Breast epithelium (tissue), 3 donors: ENCODE measurements around the gene MYOT.

ENCODE experiments used
- POLR2A ChIP-seq: fragments of 450-650 bp; IDR thresholded peaks from one replicate; pipeline ENCODE4 v1.6.1; 2016; ENCODE audit warnings: antibody characterized with exemption, mild to moderate bottlenecking, moderate library complexity
- TF ChIP-seq, protein P1 (sequence below), 3 donors: fragments of 450-650 bp; IDR thresholded peaks; one replicate each; pipeline ENCODE4 v1.5.1; 2016 to 2017; ENCODE audit warnings: antibody characterized with exemption in 3 of 3, mild to moderate bottlenecking in 3 of 3, moderate library complexity in 3 of 3

DNA sequence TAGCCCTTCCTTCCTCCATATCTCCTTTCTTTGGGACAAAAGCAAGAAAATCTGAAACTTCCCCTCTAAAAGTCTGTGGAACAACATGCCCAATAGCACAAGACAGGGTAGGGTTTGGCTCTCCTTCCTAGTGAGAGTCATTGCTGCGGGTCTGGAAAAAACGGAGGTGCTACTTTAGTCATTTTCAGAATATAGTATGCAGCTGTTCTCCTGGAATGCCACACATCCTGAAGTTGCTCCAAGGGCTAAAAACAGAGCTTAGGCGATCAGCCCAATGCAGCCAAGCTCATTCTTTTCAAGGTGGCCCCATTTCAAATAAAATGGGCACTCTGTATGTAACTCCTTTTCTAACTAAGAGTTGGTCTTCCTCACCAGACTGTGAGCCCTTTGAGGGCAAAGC lies 39.5 kb upstream of the MYOT start:
- TF ChIP-seq, protein P1, sequence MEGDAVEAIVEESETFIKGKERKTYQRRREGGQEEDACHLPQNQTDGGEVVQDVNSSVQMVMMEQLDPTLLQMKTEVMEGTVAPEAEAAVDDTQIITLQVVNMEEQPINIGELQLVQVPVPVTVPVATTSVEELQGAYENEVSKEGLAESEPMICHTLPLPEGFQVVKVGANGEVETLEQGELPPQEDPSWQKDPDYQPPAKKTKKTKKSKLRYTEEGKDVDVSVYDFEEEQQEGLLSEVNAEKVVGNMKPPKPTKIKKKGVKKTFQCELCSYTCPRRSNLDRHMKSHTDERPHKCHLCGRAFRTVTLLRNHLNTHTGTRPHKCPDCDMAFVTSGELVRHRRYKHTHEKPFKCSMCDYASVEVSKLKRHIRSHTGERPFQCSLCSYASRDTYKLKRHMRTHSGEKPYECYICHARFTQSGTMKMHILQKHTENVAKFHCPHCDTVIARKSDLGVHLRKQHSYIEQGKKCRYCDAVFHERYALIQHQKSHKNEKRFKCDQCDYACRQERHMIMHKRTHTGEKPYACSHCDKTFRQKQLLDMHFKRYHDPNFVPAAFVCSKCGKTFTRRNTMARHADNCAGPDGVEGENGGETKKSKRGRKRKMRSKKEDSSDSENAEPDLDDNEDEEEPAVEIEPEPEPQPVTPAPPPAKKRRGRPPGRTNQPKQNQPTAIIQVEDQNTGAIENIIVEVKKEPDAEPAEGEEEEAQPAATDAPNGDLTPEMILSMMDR (IDR thresholded peaks at IDR 0.05): no peak
- TF ChIP-seq POLR2A: no peak
